Uterus (tissue), 4 donors: ENCODE results near the gene KCNQ4. TPM values are rescaled to one million over a fixed set of nuclear protein-coding genes. Genes with fewer than 3 reads are reported as not detected.

Experiments
- DNase-seq, 2 donors: peaks; one replicate each; pipeline ENCODE4 v3.0.0-alpha.2; 2019 to 2020
- H3K27ac ChIP-seq, 2 donors: fragments of 200-600 bp; sonication (generic); 1 replicate in 1 of 2; 2 replicates in 1 of 2; pipeline ENCODE4 v1.5.1; 2016 to 2018
- H3K27me3 ChIP-seq, 2 donors: fragments of 200-600 bp; sonication (generic); one replicate each; pipeline ENCODE4 v1.5.1; 2018 to 2019; ENCODE audit warnings: control low read depth in 1 of 2
- H3K36me3 ChIP-seq, 2 donors: fragments of 200-600 bp; sonication (generic); one replicate each; pipeline ENCODE4 v1.5.1; 2019; ENCODE audit warnings: control low read depth in 1 of 2
- H3K4me1 ChIP-seq, 2 donors: fragments of 200-600 bp; sonication (generic); one replicate each; pipeline ENCODE4 v1.5.1; 2018 to 2019; ENCODE audit warnings: control low read depth in 1 of 2
- H3K4me3 ChIP-seq, 2 donors: fragments of 200-600 bp; sonication (generic); 1 replicate in 1 of 2; 2 replicates in 1 of 2; pipeline ENCODE4 v1.5.1; 2018 to 2019; ENCODE audit warnings: mild to moderate bottlenecking in 1 of 2
- H3K9me3 ChIP-seq, 2 donors: fragments of 200-600 bp; sonication (generic); one replicate each; pipeline ENCODE4 v1.5.1; 2019; ENCODE audit warnings: control low read depth in 1 of 2
- POLR2A ChIP-seq, 2 donors: fragments of 450-650 bp; IDR thresholded peaks; one replicate each; pipeline ENCODE4 v1.6.1; 2016; ENCODE audit warnings: antibody characterized with exemption in 2 of 2, mild to moderate bottlenecking in 1 of 2, moderate library complexity in 1 of 2
- intact Hi-C: fragments of 100-400 bp; cut with DNase I; formaldehyde crosslinking; loops from one replicate; pipeline ENCODE4 v1.15.1; 2023; ENCODE audit warnings: low total_unique reads
- total RNA-seq, 4 donors: library from RNA; depleted of rRNA in 3 of 4; stranded (reverse); fragments of >200 nt in 3 of 4; gene quantifications; one replicate each; pipeline versions ENCODE4 v1.1.0 to v1.2.4, GENCODE V29; 2014 to 2023
- TF ChIP-seq, protein P1 (sequence below), 4 experiments: fragments of 200-600 bp in 2 of 4; fragments of 450-650 bp in 2 of 4; sonication (generic) in 2 of 4; IDR thresholded peaks; one replicate each; pipeline ENCODE4 v1.5.1; 2016 to 2019; ENCODE audit warnings: antibody characterized with exemption in 4 of 4, mild to moderate bottlenecking in 2 of 4, moderate library complexity in 1 of 4
- donor health status: DM: yes; HTN: yes; CAD: no.

Gene KCNQ4
- total RNA-seq, 4 donors from 2014 or later, result 2.7 to 13.4 (median 7.4) TPM; not detected in 1

DNA sequence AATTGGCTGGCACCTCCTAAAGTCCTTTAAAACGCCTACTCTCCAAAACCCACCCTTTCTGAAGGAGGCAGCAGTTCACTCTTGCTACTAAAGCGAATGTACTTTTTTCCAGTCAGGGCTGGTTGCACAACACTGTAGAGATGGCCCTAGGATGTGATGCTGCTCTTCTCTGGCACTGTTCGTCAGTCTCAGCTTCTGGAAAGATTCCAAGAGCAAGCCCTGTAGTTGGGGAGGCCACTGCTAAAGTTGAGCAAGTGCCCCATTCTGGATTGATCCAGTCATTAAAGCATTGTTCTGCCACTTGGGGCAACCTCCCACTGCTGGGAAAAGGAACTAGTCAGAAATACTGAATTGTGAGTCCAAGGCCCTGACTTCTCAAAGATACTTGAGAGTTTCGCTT, 28.5 kb upstream of the KCNQ4 start:
- no peaks in the 10 kb centered on the region for H3K4me1 ChIP-seq
- no peak for DNase-seq
- no peak overlapping the region for H3K4me3 ChIP-seq
- H3K9me3 ChIP-seq, result no peaks in the 10 kb centered on the region
- H3K36me3 ChIP-seq, result no peaks in the 10 kb centered on the region
- H3K27me3 ChIP-seq, result no peaks in the 10 kb centered on the region
- H3K27ac ChIP-seq, result no peak overlapping the region
- TF ChIP-seq, protein P1, sequence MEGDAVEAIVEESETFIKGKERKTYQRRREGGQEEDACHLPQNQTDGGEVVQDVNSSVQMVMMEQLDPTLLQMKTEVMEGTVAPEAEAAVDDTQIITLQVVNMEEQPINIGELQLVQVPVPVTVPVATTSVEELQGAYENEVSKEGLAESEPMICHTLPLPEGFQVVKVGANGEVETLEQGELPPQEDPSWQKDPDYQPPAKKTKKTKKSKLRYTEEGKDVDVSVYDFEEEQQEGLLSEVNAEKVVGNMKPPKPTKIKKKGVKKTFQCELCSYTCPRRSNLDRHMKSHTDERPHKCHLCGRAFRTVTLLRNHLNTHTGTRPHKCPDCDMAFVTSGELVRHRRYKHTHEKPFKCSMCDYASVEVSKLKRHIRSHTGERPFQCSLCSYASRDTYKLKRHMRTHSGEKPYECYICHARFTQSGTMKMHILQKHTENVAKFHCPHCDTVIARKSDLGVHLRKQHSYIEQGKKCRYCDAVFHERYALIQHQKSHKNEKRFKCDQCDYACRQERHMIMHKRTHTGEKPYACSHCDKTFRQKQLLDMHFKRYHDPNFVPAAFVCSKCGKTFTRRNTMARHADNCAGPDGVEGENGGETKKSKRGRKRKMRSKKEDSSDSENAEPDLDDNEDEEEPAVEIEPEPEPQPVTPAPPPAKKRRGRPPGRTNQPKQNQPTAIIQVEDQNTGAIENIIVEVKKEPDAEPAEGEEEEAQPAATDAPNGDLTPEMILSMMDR (IDR thresholded peaks at IDR 0.05), result no peak
- no peak for TF ChIP-seq POLR2A (IDR thresholded peaks at IDR 0.05)
- intact Hi-C loops, result no loop called here

DNA sequence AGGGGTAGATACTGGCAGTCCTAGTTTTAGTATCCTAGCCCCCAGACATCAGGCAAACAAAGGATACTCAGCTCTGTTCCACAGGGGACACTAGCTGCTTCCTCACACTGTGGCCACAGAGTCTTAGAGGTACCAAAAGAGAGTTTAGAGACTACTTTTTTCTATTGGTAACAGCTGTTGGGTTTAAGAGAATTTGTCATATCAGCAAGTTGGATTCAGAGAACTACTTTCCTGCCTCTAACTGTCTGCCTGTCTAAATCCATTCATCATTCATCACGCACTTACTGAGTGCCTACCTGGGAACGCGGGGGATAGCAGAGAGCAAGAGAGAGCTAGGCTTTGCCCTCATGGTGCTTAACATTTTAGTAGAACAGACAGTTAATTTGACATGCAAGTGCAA, 27.1 kb upstream of the KCNQ4 start:
- Histone ChIP-seq H3K27ac (no peak overlapping the region), H3K4me1 (no peaks in the 10 kb centered on the region), H3K9me3 (no peaks in the 10 kb centered on the region), H3K27me3 (no peaks in the 10 kb centered on the region), H3K4me3 (no peak overlapping the region), H3K36me3 (no peaks in the 10 kb centered on the region)
- intact Hi-C loops, result no loop called here
- TF ChIP-seq, protein P1 (IDR thresholded peaks at IDR 0.05), result no peak
- TF ChIP-seq POLR2A (IDR thresholded peaks at IDR 0.05), result no peak
- DNase-seq, result no peak

DNA sequence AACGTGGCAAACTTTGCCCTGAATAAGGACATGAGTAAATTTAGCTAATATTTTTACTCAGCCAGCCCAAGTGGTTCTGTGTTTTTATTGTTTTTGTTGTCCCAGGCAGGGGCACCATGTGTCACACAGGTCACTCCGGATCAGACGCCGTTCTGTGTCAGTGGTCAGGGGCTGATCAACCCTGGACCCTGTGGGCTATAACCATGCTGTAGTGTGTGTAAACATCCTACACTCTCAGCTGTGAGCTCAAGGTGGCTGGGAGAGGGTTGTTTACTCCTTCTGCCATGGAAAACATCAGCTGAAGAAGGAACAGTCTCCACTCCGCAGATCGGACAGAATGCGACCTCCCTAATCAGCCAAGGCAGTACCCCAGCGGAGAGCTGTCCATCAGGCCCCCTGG, 26.5 kb upstream of the KCNQ4 start:
- intact Hi-C loops, result no loop called here
- H3K27ac ChIP-seq, result no peak overlapping the region
- TF ChIP-seq, protein P1 (IDR thresholded peaks at IDR 0.05), result no peak
- no peak for TF ChIP-seq POLR2A (IDR thresholded peaks at IDR 0.05)
- H3K9me3 ChIP-seq, result no peaks in the 10 kb centered on the region
- no peak overlapping the region for H3K4me3 ChIP-seq
- no peaks in the 10 kb centered on the region for H3K27me3 ChIP-seq
- DNase-seq, result no peak
- no peaks in the 10 kb centered on the region for H3K36me3 ChIP-seq
- H3K4me1 ChIP-seq, result no peaks in the 10 kb centered on the region

DNA sequence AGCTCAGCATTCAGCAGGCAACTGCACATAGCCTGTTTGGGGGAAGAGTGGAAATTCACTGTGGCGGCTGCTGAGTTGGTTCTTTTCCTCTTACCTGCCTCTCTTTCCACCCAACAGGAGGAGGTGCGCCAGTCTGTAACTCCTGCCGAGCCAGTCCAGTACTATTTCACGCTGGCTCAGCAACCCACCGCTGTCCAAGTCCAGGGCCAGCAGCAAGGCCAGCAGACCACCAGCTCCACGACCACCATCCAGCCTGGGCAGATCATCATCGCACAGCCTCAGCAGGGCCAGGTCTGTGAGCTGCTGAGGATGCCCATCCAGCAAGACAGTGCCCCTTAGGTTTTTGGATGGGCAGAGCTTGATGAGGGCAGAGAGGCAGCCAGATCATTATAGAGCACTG, 25.6 kb upstream of the KCNQ4 start:
- no peaks in the 10 kb centered on the region for H3K27me3 ChIP-seq
- no peaks in the 10 kb centered on the region for H3K9me3 ChIP-seq
- no peaks in the 10 kb centered on the region for H3K4me1 ChIP-seq
- no peak overlapping the region for H3K4me3 ChIP-seq
- TF ChIP-seq, protein P1 (IDR thresholded peaks at IDR 0.05), result no peak
- no peak for TF ChIP-seq POLR2A (IDR thresholded peaks at IDR 0.05)
- no peak overlapping the region for H3K27ac ChIP-seq
- intact Hi-C loops, result no loop called here
- no peaks in the 10 kb centered on the region for H3K36me3 ChIP-seq
- DNase-seq, result no peak

DNA sequence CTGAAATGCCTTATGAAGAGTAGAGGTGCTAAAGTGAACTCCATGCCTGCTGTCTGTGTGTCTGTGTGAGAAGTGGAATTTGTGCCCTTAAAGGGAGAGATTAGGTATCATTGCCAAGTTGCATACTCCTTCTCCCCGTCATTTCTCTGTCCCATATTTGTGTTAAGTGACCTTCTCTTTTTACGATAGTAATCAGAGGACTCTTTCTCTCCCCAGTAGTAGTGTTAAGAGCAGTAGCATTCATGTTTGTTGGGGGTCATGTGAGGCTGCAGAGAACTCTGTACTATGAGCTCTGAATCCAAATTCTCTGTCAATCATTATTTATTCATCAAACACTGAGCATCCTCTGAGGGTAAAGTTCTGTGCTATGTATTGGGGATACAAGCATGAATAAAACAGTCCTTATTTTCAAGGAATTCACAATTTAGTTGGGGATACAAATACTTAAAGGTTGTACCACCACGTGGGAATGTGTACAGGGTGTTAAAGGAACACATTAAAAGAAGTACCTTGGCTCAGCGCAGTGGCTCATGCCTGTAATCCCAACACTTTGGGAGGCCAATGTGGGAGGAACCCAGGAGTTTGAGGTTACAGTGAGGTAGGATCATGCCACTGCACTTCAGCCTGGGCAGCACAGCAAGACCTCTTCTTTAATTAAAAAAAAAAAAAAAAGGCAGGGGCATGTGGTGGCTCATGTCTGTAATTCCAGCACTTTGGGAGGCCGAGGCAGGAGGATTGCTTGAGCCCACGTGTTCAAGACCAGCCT, 24.8 kb upstream of the KCNQ4 start:
- DNase-seq, result no peak
- intact Hi-C loops, result no loop called here

More for the DNA sequence above, 24.8 kb upstream of the KCNQ4 start:
- Histone ChIP-seq H3K4me3 (no peak overlapping the region), H3K27ac (no peak overlapping the region), H3K27me3 (no peaks in the 10 kb centered on the region), H3K4me1 (no peaks in the 10 kb centered on the region), H3K36me3 (no peaks in the 10 kb centered on the region), H3K9me3 (no peaks in the 10 kb centered on the region)
- TF ChIP-seq, protein P1 (IDR thresholded peaks at IDR 0.05), result no peak
- no peak for TF ChIP-seq POLR2A (IDR thresholded peaks at IDR 0.05)
